ENCODE data around the gene SNX24. TPM values are rescaled to one million over a fixed set of nuclear protein-coding genes. Genes with fewer than 3 reads are reported as not detected.
"Not testable (repeated sequence)": the region's sequence is repeated elsewhere in the genome, so short reads cannot be mapped to it uniquely, and the experiment has no call there.

Gene SNX24
- total RNA-seq, 1 donor from 2014 or later = 16.0 TPM

- no peaks in the 10 kb centered on the region for H3K27me3 ChIP-seq (ENCODE audit: low read depth)
- no peak overlapping the region for H3K27ac ChIP-seq (replicated peaks)
- no peak for DNase-seq
Observed at GRCh38 chr5:122906768-122907167, 61.4 kb downstream of the SNX24 start.

DNA sequence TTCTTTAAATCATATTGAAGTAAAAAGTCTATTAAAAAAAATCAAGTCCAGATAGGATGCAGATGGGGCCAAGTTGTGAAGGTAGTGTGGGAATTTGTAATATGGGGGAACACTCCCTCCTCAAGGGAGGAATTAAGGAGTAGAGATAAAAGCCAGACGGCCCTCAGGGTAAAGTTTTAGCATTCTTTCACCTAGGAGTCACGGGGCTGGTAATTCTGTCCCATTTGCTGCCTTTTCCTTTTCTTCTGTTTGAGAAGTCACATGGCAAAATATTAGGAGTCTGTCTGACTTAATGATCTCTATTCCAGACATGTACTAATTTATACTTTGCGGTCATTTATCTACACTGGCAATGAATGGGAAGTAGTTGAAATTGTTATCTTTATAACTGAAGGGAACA, 61.9 kb downstream of the SNX24 start:
- TF ChIP-seq, protein P1, sequence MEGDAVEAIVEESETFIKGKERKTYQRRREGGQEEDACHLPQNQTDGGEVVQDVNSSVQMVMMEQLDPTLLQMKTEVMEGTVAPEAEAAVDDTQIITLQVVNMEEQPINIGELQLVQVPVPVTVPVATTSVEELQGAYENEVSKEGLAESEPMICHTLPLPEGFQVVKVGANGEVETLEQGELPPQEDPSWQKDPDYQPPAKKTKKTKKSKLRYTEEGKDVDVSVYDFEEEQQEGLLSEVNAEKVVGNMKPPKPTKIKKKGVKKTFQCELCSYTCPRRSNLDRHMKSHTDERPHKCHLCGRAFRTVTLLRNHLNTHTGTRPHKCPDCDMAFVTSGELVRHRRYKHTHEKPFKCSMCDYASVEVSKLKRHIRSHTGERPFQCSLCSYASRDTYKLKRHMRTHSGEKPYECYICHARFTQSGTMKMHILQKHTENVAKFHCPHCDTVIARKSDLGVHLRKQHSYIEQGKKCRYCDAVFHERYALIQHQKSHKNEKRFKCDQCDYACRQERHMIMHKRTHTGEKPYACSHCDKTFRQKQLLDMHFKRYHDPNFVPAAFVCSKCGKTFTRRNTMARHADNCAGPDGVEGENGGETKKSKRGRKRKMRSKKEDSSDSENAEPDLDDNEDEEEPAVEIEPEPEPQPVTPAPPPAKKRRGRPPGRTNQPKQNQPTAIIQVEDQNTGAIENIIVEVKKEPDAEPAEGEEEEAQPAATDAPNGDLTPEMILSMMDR (IDR thresholded peaks at IDR 0.05; ENCODE audit: borderline replicate concordance) = no peak
- Histone ChIP-seq H3K27me3 (ENCODE audit: low read depth) (no peaks in the 10 kb centered on the region), H3K9me3 (replicated peaks) (no peaks in the 10 kb centered on the region), H3K4me1 (peaks cover 23% of the 10 kb centered on the region), H3K36me3 (no peaks in the 10 kb centered on the region), H3K27ac (replicated peaks) (no peak overlapping the region), H3K4me3 (no peak overlapping the region)
- intact Hi-C loops (cut with micrococcal nuclease) = no loop called here
- no peak for DNase-seq

More at GRCh38 chr5:122906768-122907167, 61.4 kb downstream of the SNX24 start:
- H3K4me3 ChIP-seq = no peak overlapping the region
- TF ChIP-seq, protein P1 (IDR thresholded peaks at IDR 0.05; ENCODE audit: borderline replicate concordance) = no peak
- intact Hi-C loops (cut with micrococcal nuclease) = no loop called here
- H3K36me3 ChIP-seq = no peaks in the 10 kb centered on the region
- peaks cover 23% of the 10 kb centered on the region for H3K4me1 ChIP-seq
- no peaks in the 10 kb centered on the region for H3K9me3 ChIP-seq (replicated peaks)

DNA sequence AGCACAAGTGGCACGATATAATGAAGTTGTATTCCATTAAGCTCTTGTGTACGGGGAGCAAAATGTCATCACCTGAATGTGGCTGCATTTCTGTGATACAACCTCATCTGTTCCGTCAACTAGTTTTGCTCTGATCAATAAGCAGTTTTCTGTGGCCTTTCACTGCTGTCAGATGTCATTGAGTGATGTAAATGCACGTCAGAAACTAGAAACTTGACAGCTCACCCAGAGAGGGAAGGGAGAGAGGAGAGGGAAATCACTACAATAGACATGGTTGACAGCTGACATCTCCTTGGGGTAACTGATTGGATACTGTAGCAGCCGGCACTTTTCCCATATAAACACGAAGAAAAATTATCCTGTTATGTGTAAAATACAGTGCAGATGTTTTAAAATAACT, 62.7 kb downstream of the SNX24 start:
- TF ChIP-seq, protein P1 (IDR thresholded peaks at IDR 0.05; ENCODE audit: borderline replicate concordance) = no peak
- H3K4me3 ChIP-seq = no peak overlapping the region
- H3K36me3 ChIP-seq = no peaks in the 10 kb centered on the region
- H3K9me3 ChIP-seq (replicated peaks) = no peaks in the 10 kb centered on the region
- peaks cover 23% of the 10 kb centered on the region for H3K4me1 ChIP-seq
- no peak for DNase-seq
- intact Hi-C loops (cut with micrococcal nuclease) = no loop called here
- no peak overlapping the region for H3K27ac ChIP-seq (replicated peaks)
- H3K27me3 ChIP-seq (ENCODE audit: low read depth) = no peaks in the 10 kb centered on the region

DNA sequence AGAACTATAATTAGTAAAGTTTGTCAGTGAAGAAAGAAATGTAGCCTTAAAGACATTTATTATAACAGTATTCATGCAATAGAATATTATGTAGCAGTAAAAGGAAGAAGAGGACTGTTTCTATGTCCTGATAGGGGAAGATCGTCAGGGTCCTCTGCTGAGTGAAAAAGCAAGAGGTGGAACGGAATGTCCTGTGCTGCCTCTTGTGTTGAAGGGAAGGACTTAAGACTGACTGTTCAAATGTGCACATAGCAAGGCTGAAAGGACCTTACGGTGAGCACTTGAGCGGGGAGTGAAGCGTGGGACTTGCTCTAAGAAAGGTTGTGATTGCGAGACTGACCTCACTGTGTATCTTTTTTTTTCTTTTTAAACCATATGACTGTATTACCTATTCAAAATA, 63.2 kb downstream of the SNX24 start:
- H3K4me1 ChIP-seq = peaks cover 23% of the 10 kb centered on the region
- H3K27ac ChIP-seq (replicated peaks) = no peak overlapping the region
- intact Hi-C loops (cut with micrococcal nuclease) = no loop called here
- no peaks in the 10 kb centered on the region for H3K36me3 ChIP-seq
- no peak overlapping the region for H3K4me3 ChIP-seq
- no peaks in the 10 kb centered on the region for H3K27me3 ChIP-seq (ENCODE audit: low read depth)
- TF ChIP-seq, protein P1 (IDR thresholded peaks at IDR 0.05; ENCODE audit: borderline replicate concordance) = no peak
- no peak for DNase-seq
- H3K9me3 ChIP-seq (replicated peaks) = no peaks in the 10 kb centered on the region

DNA sequence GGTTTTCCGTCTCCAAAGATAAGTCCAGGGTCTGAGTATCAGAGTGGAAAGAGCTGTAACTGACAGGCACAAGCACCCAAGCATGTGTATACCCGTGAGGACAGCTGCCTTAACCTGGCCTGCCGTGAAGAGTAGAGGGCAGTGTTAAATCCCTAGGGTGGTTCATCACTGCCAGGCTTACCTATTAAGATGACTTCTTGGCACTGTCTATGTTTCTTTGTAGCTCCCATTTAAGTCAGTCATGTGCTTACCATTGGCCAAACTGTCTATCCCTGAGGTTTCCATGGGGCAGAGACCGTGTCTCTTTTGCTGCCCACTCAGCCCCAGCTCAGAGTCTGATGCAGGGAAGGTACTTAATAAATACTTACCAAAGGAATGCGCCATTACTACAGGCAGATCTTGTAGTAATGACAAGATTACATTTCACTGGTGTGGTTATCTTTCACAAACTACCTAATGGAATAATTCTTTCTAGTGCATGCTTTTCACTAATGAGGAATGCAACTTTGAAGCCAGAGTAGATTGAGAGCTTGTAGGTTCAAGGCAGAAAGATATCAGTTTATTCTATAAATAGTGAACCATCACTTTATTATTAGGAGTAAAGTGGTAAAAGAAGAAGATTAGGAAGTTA, 64.2 kb downstream of the SNX24 start:
- TF ChIP-seq, protein P1 (IDR thresholded peaks at IDR 0.05; ENCODE audit: borderline replicate concordance) = no peak
- Histone ChIP-seq H3K36me3 (no peaks in the 10 kb centered on the region), H3K4me1 (peaks cover 23% of the 10 kb centered on the region), H3K27ac (replicated peaks) (no peak overlapping the region), H3K4me3 (no peak overlapping the region), H3K9me3 (replicated peaks) (no peaks in the 10 kb centered on the region), H3K27me3 (ENCODE audit: low read depth) (no peaks in the 10 kb centered on the region)
- no peak for DNase-seq
- intact Hi-C loops (cut with micrococcal nuclease) = no loop called here

DNA sequence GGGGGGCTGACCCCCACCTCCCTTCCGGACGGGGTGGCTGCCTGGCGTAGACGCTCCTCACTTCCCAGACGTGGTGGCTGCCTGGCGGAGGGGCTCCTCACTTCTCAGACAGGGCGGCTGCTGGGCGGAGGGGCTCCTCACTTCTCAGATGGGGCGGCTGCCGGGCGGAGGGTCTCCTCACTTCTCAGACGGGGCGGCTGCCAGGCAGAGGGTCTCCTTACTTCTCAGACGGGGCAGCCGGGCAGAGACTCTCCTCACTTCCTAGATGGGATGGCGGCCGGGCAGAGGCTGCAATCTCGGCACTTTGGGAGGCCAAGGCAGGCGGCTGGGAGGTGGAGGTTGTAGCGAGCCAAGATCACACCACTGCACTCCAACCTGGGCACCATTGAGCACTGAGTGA, 68.0 kb downstream of the SNX24 start:
- DNase-seq; H3K27me3 ChIP-seq (ENCODE audit: low read depth); H3K4me1 ChIP-seq; intact Hi-C loops (cut with micrococcal nuclease); H3K9me3 ChIP-seq (replicated peaks); H3K36me3 ChIP-seq; H3K27ac ChIP-seq (replicated peaks); H3K4me3 ChIP-seq: not testable (repeated sequence)

All from left ventricle myocardium inferior (tissue), 1 donor.